ENCODE data around the gene MANF.

- TF ChIP-seq POLR2A (IDR thresholded peaks at IDR 0.05; ENCODE audit: low read length) (no peak), GATA1 (IDR thresholded peaks at IDR 0.05; ENCODE audit: low read depth, low read length) (no peak)
These were observed 10.0 kb upstream of the MANF start for GRCh38 chr3:51375136-51375535.
